ENCODE data around the gene IQGAP2.

- no peak for TF ChIP-seq EZH2 (IDR thresholded peaks at IDR 0.05; ENCODE audit: borderline replicate concordance, insufficient read depth, low read depth, low read length, poor library complexity, severe bottlenecking)
- TF ChIP-seq CTCF (IDR thresholded peaks at IDR 0.05), result no peak
These were observed 118.2 kb downstream of the IQGAP2 start for GRCh38 chr5:76521240-76521758.
